HG03159 (cell line): ENCODE measurements around the gene GOLPH3.
"Not testable (repeated sequence)": the region's sequence is repeated elsewhere in the genome, so short reads cannot be mapped to it uniquely, and the experiment has no call there.

Experiments
- ATAC-seq: cut with Tn5 transposase; IDR thresholded peaks from one replicate; pipeline ENCODE4 v1.9.1; 2021; ENCODE audit warnings: mild to moderate bottlenecking, moderate library complexity; ENCODE audit not compliant: unreplicated experiment

Gene GOLPH3

DNA sequence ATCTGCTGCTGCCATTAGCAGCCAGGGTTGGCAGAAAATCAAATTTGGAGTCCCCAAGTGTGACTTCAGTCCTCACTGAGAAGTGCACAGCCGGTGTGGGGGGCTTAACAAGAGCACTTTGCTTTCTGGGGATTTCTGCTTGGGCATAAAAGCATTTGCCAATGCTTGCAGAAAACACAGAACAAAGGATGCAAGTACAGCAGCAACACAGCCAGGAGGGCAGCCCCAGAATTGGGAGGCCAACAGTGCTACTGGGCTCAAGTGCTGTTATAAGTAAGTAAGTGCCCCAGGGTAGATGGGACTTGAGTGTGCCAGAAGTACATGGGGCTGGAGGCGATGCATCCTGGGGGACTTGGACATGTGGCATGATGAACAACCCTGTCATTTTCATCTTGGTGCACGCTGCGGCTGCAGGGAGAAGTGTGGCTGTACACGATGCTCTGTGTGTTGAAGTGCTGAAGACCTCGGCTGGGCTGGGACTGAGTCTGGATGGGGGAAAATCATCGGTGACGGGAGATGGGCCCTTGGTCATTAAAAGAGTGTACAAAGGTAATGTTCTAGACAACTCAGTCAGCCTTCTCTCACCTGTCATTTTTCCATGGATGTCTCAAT lies 73.3 kb downstream of the GOLPH3 start:
- no peak for ATAC-seq

DNA sequence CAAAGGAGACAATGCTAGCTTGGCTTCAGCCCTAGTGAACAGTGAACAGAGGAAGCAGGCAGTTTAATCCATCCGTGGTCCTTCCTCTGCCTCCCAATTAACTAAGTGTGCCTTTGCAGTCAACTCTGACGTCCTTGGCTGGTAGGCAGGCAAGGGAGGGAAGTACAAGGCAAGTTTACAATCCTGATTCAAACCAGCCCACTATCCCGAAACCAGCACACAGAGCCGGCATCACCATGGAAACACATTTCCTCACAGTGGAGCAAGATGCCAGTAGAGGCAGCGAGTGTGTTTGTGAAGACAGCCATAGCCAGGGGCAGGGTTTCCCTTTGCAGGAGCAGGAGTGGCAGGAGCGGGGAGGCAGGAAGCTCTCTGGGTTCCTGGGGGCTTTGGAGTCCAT lies 73.9 kb downstream of the GOLPH3 start:
- ATAC-seq, result no peak

GRCh38 chr5:32099486-32100035 lies 74.6 kb downstream of the GOLPH3 start:
- ATAC-seq, result no peak

DNA sequence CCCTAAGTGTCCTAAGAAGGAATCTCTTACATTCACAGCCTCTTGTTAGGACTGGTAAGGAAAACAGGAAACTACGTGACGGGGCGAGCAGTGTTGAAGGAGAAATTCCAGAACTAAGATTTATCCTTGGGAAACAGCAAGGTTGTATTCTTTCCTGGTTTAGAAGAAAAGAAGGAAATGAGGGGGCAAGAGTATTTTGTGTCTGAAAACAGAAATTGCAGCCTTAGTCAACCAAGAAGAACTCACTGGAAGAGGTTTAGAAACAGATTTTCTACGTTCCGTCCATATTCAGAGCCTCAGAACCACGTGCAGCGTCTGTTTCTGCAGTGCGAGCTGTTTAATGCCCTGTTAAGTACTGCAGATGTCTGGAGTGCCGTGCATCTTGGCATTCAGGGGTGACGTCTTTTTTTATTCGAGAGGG lies 75.2 kb downstream of the GOLPH3 start:
- ATAC-seq, result no peak

- ATAC-seq, result no peak
Measured at GRCh38 chr5:32098291-32098690, 75.8 kb downstream of the GOLPH3 start.

GRCh38 chr5:32096891-32097595 lies 77.1 kb downstream of the GOLPH3 start:
- ATAC-seq, result no peak

GRCh38 chr5:32095261-32095671 lies 78.9 kb downstream of the GOLPH3 start:
- no peak for ATAC-seq

GRCh38 chr5:32094691-32095090 lies 79.4 kb downstream of the GOLPH3 start:
- ATAC-seq, result no peak

DNA sequence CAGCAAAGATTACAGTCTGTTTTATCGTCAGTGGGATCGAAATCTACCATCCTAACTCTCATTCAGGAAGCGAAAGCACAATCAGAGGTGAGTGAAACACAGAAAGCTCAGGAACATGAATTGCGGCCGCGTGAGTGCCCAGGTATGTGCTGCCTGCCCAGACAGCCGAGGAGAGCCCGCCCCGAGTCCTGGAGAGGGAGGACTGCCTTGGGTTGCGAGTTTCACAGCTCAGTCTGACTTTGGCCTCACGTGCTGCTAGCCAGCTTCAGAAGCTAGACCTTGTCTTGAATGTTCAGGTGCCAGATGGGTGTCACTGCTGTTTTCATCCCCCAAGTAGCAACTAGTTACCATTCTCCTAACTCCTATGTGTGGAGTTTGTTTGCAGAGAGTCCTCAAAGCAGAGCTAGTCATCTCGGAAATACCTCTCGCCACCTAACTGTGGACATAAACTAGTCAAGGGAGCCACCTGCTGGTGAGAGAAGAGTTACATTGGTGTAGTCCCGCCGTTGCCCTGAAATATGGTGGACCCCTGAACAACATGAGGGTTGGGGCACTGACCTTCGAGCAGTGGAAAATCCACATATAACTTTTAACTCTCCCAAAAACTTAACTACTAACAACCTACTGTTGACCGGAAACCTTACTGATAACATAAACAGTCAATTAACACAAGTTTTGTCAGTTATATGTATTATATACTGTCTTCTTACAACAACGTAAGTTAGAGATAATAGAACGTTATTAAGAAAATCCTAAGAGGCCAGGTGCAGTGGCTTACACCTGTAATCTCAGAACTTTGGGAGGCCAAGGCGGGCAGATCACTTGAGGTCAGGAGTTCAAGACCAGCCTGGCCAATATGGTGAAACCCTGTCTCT lies 80.9 kb downstream of the GOLPH3 start:
- ATAC-seq, result peak; percentile 96

DNA sequence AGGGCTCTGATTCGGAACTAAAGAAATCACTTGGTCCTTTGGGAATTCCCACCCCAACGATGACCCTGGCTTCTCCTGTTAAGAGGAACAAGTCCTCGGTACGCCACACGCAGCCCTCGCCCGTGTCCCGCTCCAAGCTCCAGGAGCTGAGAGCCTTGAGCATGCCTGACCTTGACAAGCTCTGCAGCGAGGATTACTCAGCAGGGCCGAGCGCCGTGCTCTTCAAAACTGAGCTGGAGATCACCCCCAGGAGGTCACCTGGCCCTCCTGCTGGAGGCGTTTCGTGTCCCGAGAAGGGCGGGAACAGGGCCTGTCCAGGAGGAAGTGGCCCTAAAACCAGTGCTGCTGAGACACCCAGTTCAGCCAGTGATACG lies 83.4 kb downstream of the GOLPH3 start:
- ATAC-seq, result no peak

GRCh38 chr5:32090026-32090754 lies 83.9 kb downstream of the GOLPH3 start:
- no peak for ATAC-seq

- no peak for ATAC-seq
Measured at GRCh38 chr5:32089146-32090000, 84.7 kb downstream of the GOLPH3 start.

- ATAC-seq, result no peak
Measured at GRCh38 chr5:32088214-32088613, 85.9 kb downstream of the GOLPH3 start.

DNA sequence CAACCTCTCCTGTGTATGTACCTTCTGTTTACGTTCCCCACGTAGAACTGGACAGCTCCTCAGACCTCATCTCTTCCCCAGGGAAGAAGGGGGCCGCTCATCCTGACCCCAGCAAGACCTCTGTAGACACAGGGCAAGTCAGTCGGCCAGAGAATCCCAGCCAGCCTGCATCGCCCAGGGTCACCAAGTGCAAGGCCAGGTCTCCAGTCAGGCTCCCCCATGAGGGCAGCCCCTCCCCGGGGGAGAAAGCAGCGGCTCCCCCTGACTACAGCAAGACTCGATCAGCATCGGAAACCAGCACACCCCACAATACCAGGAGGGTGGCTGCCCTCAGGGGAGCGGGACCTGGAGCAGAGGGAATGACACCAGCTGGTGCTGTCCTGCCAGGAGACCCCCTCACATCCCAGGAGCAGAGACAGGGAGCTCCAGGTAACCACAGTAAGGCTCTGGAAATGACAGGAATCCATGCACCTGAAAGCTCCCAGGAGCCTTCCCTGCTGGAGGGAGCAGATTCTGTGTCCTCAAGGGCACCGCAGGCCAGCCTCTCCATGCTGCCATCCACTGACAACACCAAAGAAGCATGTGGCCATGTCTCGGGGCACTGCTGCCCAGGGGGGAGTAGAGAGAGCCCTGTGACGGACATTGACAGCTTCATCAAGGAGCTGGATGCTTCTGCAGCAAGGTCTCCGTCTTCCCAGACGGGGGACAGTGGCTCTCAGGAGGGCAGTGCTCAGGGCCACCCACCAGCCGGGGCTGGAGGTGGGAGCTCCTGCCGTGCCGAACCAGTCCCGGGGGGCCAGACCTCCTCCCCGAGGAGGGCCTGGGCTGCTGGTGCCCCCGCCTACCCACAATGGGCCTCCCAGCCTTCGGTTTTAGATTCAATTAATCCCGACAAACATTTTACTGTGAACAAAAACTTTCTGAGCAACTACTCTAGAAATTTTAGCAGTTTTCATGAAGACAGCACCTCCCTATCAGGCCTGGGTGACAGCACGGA lies 86.7 kb downstream of the GOLPH3 start:
- no peak for ATAC-seq

- ATAC-seq, result no peak
Measured at GRCh38 chr5:32083981-32084430, 90.1 kb downstream of the GOLPH3 start.

- ATAC-seq, result no peak
Measured at GRCh38 chr5:32082701-32083100, 91.4 kb downstream of the GOLPH3 start.

DNA sequence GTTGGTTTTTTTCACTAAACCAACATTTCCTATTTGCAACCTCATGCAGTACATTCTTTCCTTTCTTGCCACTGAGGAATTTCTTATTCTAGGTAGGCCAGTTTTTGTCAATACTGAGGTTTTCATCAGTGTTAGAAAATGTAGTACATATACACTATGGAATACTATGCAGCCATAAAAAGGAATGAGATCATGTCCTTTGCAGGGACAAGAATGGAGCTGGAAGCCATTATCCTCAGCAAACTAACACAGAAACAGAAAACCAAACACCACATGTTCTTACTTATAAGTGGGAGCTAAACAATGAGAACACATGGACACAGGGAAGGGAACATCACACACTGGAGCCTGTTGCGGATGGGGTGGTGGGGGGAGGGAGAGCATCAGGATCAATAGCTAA lies 93.6 kb downstream of the GOLPH3 start:
- ATAC-seq, result not testable (repeated sequence)

GRCh38 chr5:32078855-32079254 lies 95.3 kb downstream of the GOLPH3 start:
- ATAC-seq, result not testable (repeated sequence)
